Transverse colon (tissue), 4 donors: ENCODE measurements around the gene CCM2. TPM values are rescaled to one million over a fixed set of nuclear protein-coding genes. Genes with fewer than 3 reads are reported as not detected.

Source experiments
- DNase-seq: peaks from one replicate; pipeline ENCODE4 v3.0.0-alpha.2; 2019
- H3K27ac ChIP-seq, 4 donors: fragments of 200-600 bp; sonication (generic); 2 replicates each; pipeline ENCODE4 v1.5.1; 2016 to 2018; ENCODE audit warnings: inconsistent platforms in 4 of 4
- H3K27me3 ChIP-seq: fragments of 200-600 bp; sonication (generic); 2 replicates; pipeline ENCODE4 v1.5.1; 2017; ENCODE audit warnings: inconsistent platforms
- H3K36me3 ChIP-seq, 4 donors: fragments of 200-600 bp; sonication (generic); 2 replicates each; pipeline ENCODE4 v1.5.1; 2017 to 2019; ENCODE audit warnings: inconsistent platforms in 4 of 4
- H3K4me1 ChIP-seq, 4 donors: fragments of 200-600 bp; sonication (generic); 2 replicates each; pipeline ENCODE4 v1.5.1; 2017 to 2020; ENCODE audit warnings: inconsistent platforms in 4 of 4
- H3K4me3 ChIP-seq, 4 donors: fragments of 200-600 bp; sonication (generic); 1 replicate in 1 of 4; 2 replicates in 3 of 4; pipeline versions ENCODE4 v1.5.1 to v1.6.1; 2017 to 2019; ENCODE audit warnings: inconsistent platforms in 4 of 4
- H3K9me3 ChIP-seq, 2 donors: fragments of 200-600 bp; sonication (generic); 2 replicates each; pipeline ENCODE4 v1.5.1; 2017 to 2019; ENCODE audit warnings: inconsistent platforms in 2 of 2
- CTCF ChIP-seq, 5 experiments: fragments of 200-600 bp in 3 of 5; fragments of 450-650 bp in 2 of 5; sonication (generic) in 3 of 5; IDR thresholded peaks; 1 replicate in 2 of 5; 2 replicates in 3 of 5; pipeline ENCODE4 v1.5.1; 2016 to 2017; ENCODE audit warnings: antibody characterized with exemption in 5 of 5, inconsistent platforms in 3 of 5, mild to moderate bottlenecking in 2 of 5, moderate library complexity in 1 of 5
- EP300 ChIP-seq: sonication (generic); formaldehyde crosslinking; IDR thresholded peaks from one replicate; pipeline ENCODE4 v1.6.1; 2017; ENCODE audit warnings: antibody characterized with exemption, low read depth
- POLR2A ChIP-seq: fragments of 450-650 bp; IDR thresholded peaks from one replicate; pipeline ENCODE4 v1.6.1; 2016; ENCODE audit warnings: antibody characterized with exemption, mild to moderate bottlenecking, moderate library complexity
- POLR2AphosphoS5 ChIP-seq, 3 donors: sonication (generic); formaldehyde crosslinking; IDR thresholded peaks; one replicate each; pipeline ENCODE4 v1.6.1; 2016; ENCODE audit warnings: antibody characterized with exemption in 3 of 3
- WGBS, 2 donors: methylation state at CpG; one replicate each; pipeline ENCODE4 v1.1.5; 2018; ENCODE audit warnings: low coverage in 1 of 2; 5-methylcytosine and 5-hydroxymethylcytosine counted together
- in situ Hi-C, 4 donors: fragments of 200-750 bp; cut with MboI; loops; one replicate each; pipeline versions ENCODE4 v1.15.0 to v1.15.1; 2017; ENCODE audit warnings: low sequenced_read_pairs in 3 of 4, low pct_ligation_motif_present in 1 of 4, low pct_unique_long_range_greater_than_20kb in 1 of 4
- intact Hi-C: fragments of 100-400 bp; cut with DNase I; formaldehyde crosslinking; loops from one replicate; pipeline ENCODE4 v1.15.1; 2023; ENCODE audit warnings: low total_unique reads
- total RNA-seq, 4 donors: library from RNA; depleted of rRNA; stranded (reverse); fragments of >200 nt; gene quantifications; one replicate each; pipeline ENCODE4 v1.1.0, GENCODE V29; 2016

The CCM2 gene
- total RNA-seq, 4 donors from 2014 or later = 40.4 to 76.4 (median 47.8) TPM

- Histone ChIP-seq H3K9me3 (no peaks in the 10 kb centered on the region), H3K36me3 (no peaks in the 10 kb centered on the region), H3K4me3 (no peak overlapping the region), H3K4me1 (no peaks in the 10 kb centered on the region), H3K27me3 (no peaks in the 10 kb centered on the region), H3K27ac (no peak overlapping the region)
- intact Hi-C loops (loop anchor here (10.0 kb wide), 1 partner anchor 163 kb away; no protein-coding TSS in a partner anchor), in situ Hi-C loops (no loop called here)
- TF ChIP-seq CTCF (IDR thresholded peaks at IDR 0.05) = no peak
- TF ChIP-seq POLR2AphosphoS5 (IDR thresholded peaks at IDR 0.05) = no peak
- TF ChIP-seq EP300 = no peak
- no peak for TF ChIP-seq POLR2A
- 81% methylated on average over 5 of the region's 5 CpGs; no CpG with 5 or more reads in 1 of the 2 donors for WGBS, 2 donors
- DNase-seq = no peak
These were observed 28.0 kb upstream of the CCM2 start for GRCh38 chr7:44971902-44972441.

- Histone ChIP-seq H3K4me1 (no peaks in the 10 kb centered on the region), H3K27ac (no peak overlapping the region), H3K27me3 (no peaks in the 10 kb centered on the region), H3K4me3 (no peak overlapping the region), H3K36me3 (no peaks in the 10 kb centered on the region), H3K9me3 (no peaks in the 10 kb centered on the region)
- 82% methylated on average over 3 of the region's 3 CpGs; no CpG with 5 or more reads in 1 of the 2 donors for WGBS, 2 donors
- no peak for DNase-seq
- in situ Hi-C loops = no loop called here
- intact Hi-C loops = loop anchor here (10.0 kb wide), 1 partner anchor 162 kb away; no protein-coding TSS in a partner anchor
- TF ChIP-seq EP300 = no peak
- TF ChIP-seq POLR2AphosphoS5 (IDR thresholded peaks at IDR 0.05) = no peak
- no peak for TF ChIP-seq CTCF (IDR thresholded peaks at IDR 0.05)
- TF ChIP-seq POLR2A = no peak
These were observed 27.4 kb upstream of the CCM2 start for GRCh38 chr7:44972562-44972961.

DNA sequence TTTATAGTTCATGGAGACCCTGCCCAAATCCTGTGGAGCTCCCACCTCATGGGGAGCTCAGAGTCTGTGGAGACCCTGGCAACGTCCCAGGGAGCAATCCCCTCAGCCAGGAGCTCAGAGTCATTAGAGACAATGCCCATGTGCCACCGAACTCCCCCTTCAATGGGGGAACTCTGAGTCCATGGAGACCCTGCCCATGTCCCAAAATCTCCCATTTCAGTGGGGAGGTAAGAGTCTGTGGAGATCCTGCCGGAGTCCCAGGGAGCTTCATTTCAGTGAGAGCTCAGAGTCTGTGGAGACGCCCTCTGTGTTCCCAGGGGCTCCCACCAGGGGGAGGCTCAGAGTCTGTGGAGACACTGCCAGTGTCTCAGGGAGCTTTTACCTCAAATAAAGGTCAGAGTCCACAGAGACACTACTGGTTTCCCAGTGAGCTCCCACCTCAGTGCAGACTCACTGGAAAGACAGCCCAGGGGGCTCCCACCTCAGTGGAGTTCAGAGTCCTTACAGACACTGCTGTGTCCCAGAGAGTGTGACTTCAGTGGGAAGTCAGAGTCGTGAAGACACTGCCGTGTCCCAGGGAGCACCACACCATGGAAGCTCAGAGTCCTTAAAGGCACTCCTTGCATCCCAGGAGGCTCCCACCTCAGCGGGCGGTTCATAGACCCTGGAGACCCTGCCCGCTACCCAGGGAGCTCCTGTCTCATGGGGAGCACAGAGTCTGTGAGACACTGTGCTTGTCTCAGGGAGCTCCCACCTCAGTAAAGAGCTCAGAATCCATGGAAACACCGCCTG lies 26.2 kb upstream of the CCM2 start:
- Histone ChIP-seq H3K9me3 (no peaks in the 10 kb centered on the region), H3K27me3 (no peaks in the 10 kb centered on the region), H3K4me1 (no peaks in the 10 kb centered on the region), H3K4me3 (no peak overlapping the region), H3K27ac (no peak overlapping the region), H3K36me3 (no peaks in the 10 kb centered on the region)
- TF ChIP-seq POLR2AphosphoS5 (IDR thresholded peaks at IDR 0.05) = no peak
- peak; percentile 35 to 62 (median 53) for TF ChIP-seq CTCF (IDR thresholded peaks at IDR 0.05)
- DNase-seq = peak; percentile 68
- WGBS, 2 donors = 81% methylated on average over 10 of the region's 10 CpGs; no CpG with 5 or more reads in 1 of the 2 donors
- in situ Hi-C loops = no loop called here
- intact Hi-C loops = loop anchor here (10.0 kb wide), 1 partner anchor 161 kb away; no protein-coding TSS in a partner anchor

- TF ChIP-seq EP300 (no peak), CTCF (IDR thresholded peaks at IDR 0.05) (no peak), POLR2AphosphoS5 (IDR thresholded peaks at IDR 0.05) (no peak), POLR2A (no peak)
- Histone ChIP-seq H3K4me3 (no peak overlapping the region), H3K36me3 (no peaks in the 10 kb centered on the region), H3K9me3 (no peaks in the 10 kb centered on the region), H3K27ac (no peak overlapping the region), H3K4me1 (peaks cover 0 to 3% (median under 1%) of the 10 kb centered on the region in 4 donors), H3K27me3 (no peaks in the 10 kb centered on the region)
- intact Hi-C loops (loop anchor here (10.0 kb wide), 1 partner anchor 160 kb away; no protein-coding TSS in a partner anchor), in situ Hi-C loops (no loop called here)
- DNase-seq = no peak
- 88% methylated on average over 7 of the region's 7 CpGs; no CpG with 5 or more reads in 1 of the 2 donors for WGBS, 2 donors
These were observed 25.5 kb upstream of the CCM2 start for GRCh38 chr7:44974549-44974948.
